ENCODE measurements around the gene MAD1L1. TPM values are rescaled to one million over a fixed set of nuclear protein-coding genes. Genes with fewer than 3 reads are reported as not detected.

Gene MAD1L1
- total and polyA plus RNA-seq, 2 of the 4 experiments (the other 2 are of a cell fraction), result 29.0 to 40.9 TPM

- Histone ChIP-seq H2AFZ (replicated peaks; ENCODE audit: low read length, poor library complexity) (no peak overlapping the region), H3K79me1 (ENCODE audit: low read depth in 1 of 2, low read length in 2 of 2) (peaks cover 0 to 25% of the 10 kb centered on the region in 2 experiments), H3K9me3 (ENCODE audit: control insufficient read depth, insufficient read depth, low read length) (no peaks in the 10 kb centered on the region), H3K4me1 (ENCODE audit: control insufficient read depth, insufficient read depth, low read length) (peaks cover 16% of the 10 kb centered on the region), H3K4me3 (ENCODE audit: insufficient read depth, low read depth, low read length) (no peak overlapping the region), H3K9me1 (ENCODE audit: insufficient read depth, low read length) (peaks cover 14% of the 10 kb centered on the region), H4K20me1 (ENCODE audit: insufficient read depth, low read length) (peaks cover 4% of the 10 kb centered on the region), H4K91ac (ENCODE audit: insufficient read depth, low read depth, low read length) (no peak overlapping the region), H4K8ac (ENCODE audit: low read depth in 2 of 2, low read length in 2 of 2) (no peak overlapping the region), H2BK20ac (ENCODE audit: low read depth, low read length) (no peak overlapping the region), H3K27me3 (ENCODE audit: control insufficient read depth, insufficient read depth, low read length) (no peaks in the 10 kb centered on the region), H2AK5ac (ENCODE audit: low read depth, low read length) (no peak overlapping the region), H3K23ac (ENCODE audit: low read depth, low read length) (no peak overlapping the region), H3K18ac (ENCODE audit: low read depth, low read length) (no peak overlapping the region), H3K4me2 (ENCODE audit: low read depth, low read length) (no peak overlapping the region), H3K36me3 (ENCODE audit: control insufficient read depth, insufficient read depth, low read length) (peaks cover 15% of the 10 kb centered on the region; the same call in 1 of the 2 replicates), H3K4ac (ENCODE audit: low read depth, low read length) (no peak overlapping the region), H4K5ac (ENCODE audit: low read depth, low read length) (no peak overlapping the region), H3K14ac (replicated peaks; ENCODE audit: low read depth, low read length) (no peak overlapping the region), H2BK15ac (ENCODE audit: low read depth, low read length) (no peak overlapping the region), H3K56ac (ENCODE audit: extremely low read depth, insufficient read depth, low read length) (no peak overlapping the region), H3K27ac (ENCODE audit: insufficient read depth, low read length) (no peak overlapping the region), H2BK120ac (ENCODE audit: low read depth, low read length) (no peak overlapping the region), H3K9ac (ENCODE audit: low read depth, low read length) (no peak overlapping the region), H2BK5ac (ENCODE audit: low read depth, low read length, poor library complexity, severe bottlenecking) (no peak overlapping the region), H2AK9ac (replicated peaks; ENCODE audit: low read depth, low read length, poor library complexity) (no peak overlapping the region)
- in situ Hi-C loops (cut with MboI; ENCODE audit: low sequenced_read_pairs) (loop anchor here (10.0 kb wide), 1 partner anchor 627 kb away; the partner anchor contains the start of gene PSMG3), intact Hi-C loops (cut with micrococcal nuclease) (loop anchor here (10.0 kb wide), 1 partner anchor 97 kb away; no protein-coding TSS in a partner anchor), dilution Hi-C loops (cut with HindIII; ENCODE audit: low sequenced_read_pairs, unreplicated experiment) (no loop called here)
- 86% methylated on average over 3 of the region's 31 CpGs; no CpG with 5 or more reads in 1 of the 2 experiments for WGBS, 2 experiments (ENCODE audit: extremely low coverage in 2 of 2, insufficient read length in 1 of 2)
- CTCF ChIA-PET, result no interaction called here
- TF ChIP-seq SMC3 (IDR thresholded peaks at IDR 0.05; ENCODE audit: low read depth, low read length) (no peak), ELK1 (IDR thresholded peaks at IDR 0.05; ENCODE audit: borderline replicate concordance, low read depth, low read length) (no peak), MAFK (IDR thresholded peaks at IDR 0.05; ENCODE audit: low read depth, low read length) (no peak), CEBPB (IDR thresholded peaks at IDR 0.05; ENCODE audit: low read depth, low read length) (no peak), RFX5 (IDR thresholded peaks at IDR 0.05; ENCODE audit: low read depth, low read length) (no peak), USF2 (IDR thresholded peaks at IDR 0.05; ENCODE audit: low read depth, low read length) (no peak), MXI1 (IDR thresholded peaks at IDR 0.05; ENCODE audit: borderline replicate concordance, low read depth, low read length) (no peak), NFE2L2 (IDR thresholded peaks at IDR 0.05; ENCODE audit: low read depth, low read length) (no peak), BHLHE40 (IDR thresholded peaks at IDR 0.05; ENCODE audit: low read depth, low read length) (no peak), POLR2A (IDR thresholded peaks at IDR 0.05; ENCODE audit: low read depth, low read length) (no peak), FOS (IDR thresholded peaks at IDR 0.05; ENCODE audit: low read depth, low read length) (no peak), MAZ (IDR thresholded peaks at IDR 0.05; ENCODE audit: borderline replicate concordance, low read depth, low read length) (no peak), CTCF (conservative IDR thresholded peaks at IDR 0.05; ENCODE audit: low read depth, low read length) (no peak), RCOR1 (IDR thresholded peaks at IDR 0.05; ENCODE audit: insufficient replicate concordance, low read length) (no peak), CHD1 (IDR thresholded peaks at IDR 0.05; ENCODE audit: low read depth, low read length) (no peak), RAD21 (IDR thresholded peaks at IDR 0.05; ENCODE audit: low read length) (no peak)
- DNase-seq (no peak), ATAC-seq (ENCODE audit: low read depth) (no peak)
- POLR2A ChIA-PET (ENCODE audit: unreplicated experiment), result no interaction called here
- BruUV-seq (replicated peaks), result no TSS peak
These were observed 30.9 kb downstream of the MAD1L1 start for GRCh38 chr7:2201686-2202360.
